ENCODE measurements around the gene GANAB.

The GANAB gene

GRCh38 chr11:62688491-62688890, 42.1 kb upstream of the GANAB start:
- H3K4me2 ChIP-seq (ENCODE audit: low read length), result no peak overlapping the region
- no peak overlapping the region for H3K9ac ChIP-seq (ENCODE audit: low read length)
- no peak overlapping the region for H3K14ac ChIP-seq (ENCODE audit: low read length)
- H4K8ac ChIP-seq (ENCODE audit: low read depth, low read length), result no peak overlapping the region
- H3K27ac ChIP-seq (ENCODE audit: low read depth, low read length), result no peak overlapping the region
- no peak overlapping the region for H2BK5ac ChIP-seq (ENCODE audit: low read depth, low read length, poor library complexity)
- H3K18ac ChIP-seq (ENCODE audit: low read length), result no peak overlapping the region
- H2BK12ac ChIP-seq (ENCODE audit: low read length), result no peak overlapping the region
- no peak overlapping the region for H3K4me3 ChIP-seq (ENCODE audit: low read depth, low read length)
- no peaks in the 10 kb centered on the region for H3K4me1 ChIP-seq (ENCODE audit: control insufficient read depth in 1 of 2, insufficient read depth in 2 of 2, low read length in 2 of 2)
- H4K12ac ChIP-seq (ENCODE audit: low read depth, low read length), result no peak overlapping the region
- no peaks in the 10 kb centered on the region for H3K79me2 ChIP-seq (ENCODE audit: control insufficient read depth, insufficient read depth, low read length, poor library complexity)
- no peaks in the 10 kb centered on the region for H3K27me3 ChIP-seq (ENCODE audit: insufficient read depth, low read length)
- H4K91ac ChIP-seq (ENCODE audit: low read depth, low read length), result no peak overlapping the region
- H2AK5ac ChIP-seq (ENCODE audit: low read length), result no peak overlapping the region
- no peak for DNase-seq
- H3K9me3 ChIP-seq (ENCODE audit: insufficient read depth, low read depth, low read length), result no peaks in the 10 kb centered on the region
- WGBS (ENCODE audit: extremely low coverage, insufficient coverage, insufficient read length), result no CpG with 5 or more reads among the region's 1 CpG
- no peak overlapping the region for H2AFZ ChIP-seq (ENCODE audit: insufficient read depth, low read length, poor library complexity)
- no peak overlapping the region for H3K4ac ChIP-seq (ENCODE audit: low read depth, low read length)
- peaks cover 34 to 36% of the 10 kb centered on the region in 2 experiments for H3K36me3 ChIP-seq (ENCODE audit: control insufficient read depth in 1 of 2, insufficient read depth in 2 of 2, low read length in 2 of 2)
- no peak overlapping the region for H3K23ac ChIP-seq (ENCODE audit: low read length)
- no peaks in the 10 kb centered on the region for H3K79me1 ChIP-seq (ENCODE audit: low read length)
- no peak overlapping the region for H2BK120ac ChIP-seq (ENCODE audit: insufficient read depth, low read length, poor library complexity)

- Histone ChIP-seq H3K79me1 (ENCODE audit: low read length) (no peaks in the 10 kb centered on the region), H3K4me3 (ENCODE audit: low read depth, low read length) (no peak overlapping the region), H3K9ac (ENCODE audit: low read length) (no peak overlapping the region), H3K4me1 (ENCODE audit: control insufficient read depth in 1 of 2, insufficient read depth in 2 of 2, low read length in 2 of 2) (no peaks in the 10 kb centered on the region), H3K27ac (ENCODE audit: low read depth, low read length) (no peak overlapping the region), H3K79me2 (ENCODE audit: control insufficient read depth, insufficient read depth, low read length, poor library complexity) (no peaks in the 10 kb centered on the region), H3K14ac (ENCODE audit: low read length) (no peak overlapping the region), H3K4ac (ENCODE audit: low read depth, low read length) (no peak overlapping the region), H3K18ac (ENCODE audit: low read length) (no peak overlapping the region), H3K36me3 (ENCODE audit: control insufficient read depth in 1 of 2, insufficient read depth in 2 of 2, low read length in 2 of 2) (peaks cover 29 to 30% of the 10 kb centered on the region in 2 experiments), H2AFZ (ENCODE audit: insufficient read depth, low read length, poor library complexity) (no peak overlapping the region), H4K12ac (ENCODE audit: low read depth, low read length) (no peak overlapping the region), H4K91ac (ENCODE audit: low read depth, low read length) (no peak overlapping the region), H3K9me3 (ENCODE audit: insufficient read depth, low read depth, low read length) (no peaks in the 10 kb centered on the region), H2BK12ac (ENCODE audit: low read length) (no peak overlapping the region), H2BK5ac (ENCODE audit: low read depth, low read length, poor library complexity) (no peak overlapping the region), H3K23ac (ENCODE audit: low read length) (no peak overlapping the region), H4K8ac (ENCODE audit: low read depth, low read length) (no peak overlapping the region), H3K27me3 (ENCODE audit: insufficient read depth, low read length) (no peaks in the 10 kb centered on the region), H3K4me2 (ENCODE audit: low read length) (no peak overlapping the region), H2AK5ac (ENCODE audit: low read length) (no peak overlapping the region), H2BK120ac (ENCODE audit: insufficient read depth, low read length, poor library complexity) (no peak overlapping the region)
- WGBS (ENCODE audit: extremely low coverage, insufficient coverage, insufficient read length), result 100% methylated on average over 1 of the region's 74 CpGs
- DNase-seq, result no peak
These were observed 41.3 kb upstream of the GANAB start for GRCh38 chr11:62687508-62688396.

GRCh38 chr11:62682518-62682917, 36.1 kb upstream of the GANAB start:
- H3K4me2 ChIP-seq (ENCODE audit: low read length), result no peak overlapping the region

GRCh38 chr11:62680825-62681240, 34.4 kb upstream of the GANAB start:
- WGBS (ENCODE audit: extremely low coverage, insufficient coverage, insufficient read length), result no CpG with 5 or more reads among the region's 4 CpGs
- H4K91ac ChIP-seq (ENCODE audit: low read depth, low read length), result no peak overlapping the region
- no peak overlapping the region for H3K9ac ChIP-seq (ENCODE audit: low read length)
- peaks cover 11 to 17% of the 10 kb centered on the region in 2 experiments for H3K36me3 ChIP-seq (ENCODE audit: control insufficient read depth in 1 of 2, insufficient read depth in 2 of 2, low read length in 2 of 2)
- no peak overlapping the region for H3K18ac ChIP-seq (ENCODE audit: low read length)
- peaks cover 3% of the 10 kb centered on the region for H3K9me3 ChIP-seq (ENCODE audit: insufficient read depth, low read depth, low read length)
- no peak overlapping the region for H4K8ac ChIP-seq (ENCODE audit: low read depth, low read length)
- H3K14ac ChIP-seq (ENCODE audit: low read length), result no peak overlapping the region
- H3K79me1 ChIP-seq (ENCODE audit: low read length), result peaks cover 5% of the 10 kb centered on the region
- no peak overlapping the region for H3K4me3 ChIP-seq (ENCODE audit: low read depth, low read length)
- peak overlapping the region; percentile 35 for H2AFZ ChIP-seq (ENCODE audit: insufficient read depth, low read length, poor library complexity)
- DNase-seq, result peak; percentile 38 to 69
- H2AK5ac ChIP-seq (ENCODE audit: low read length), result no peak overlapping the region
- H3K27me3 ChIP-seq (ENCODE audit: insufficient read depth, low read length), result no peaks in the 10 kb centered on the region
- no peak overlapping the region for H2BK12ac ChIP-seq (ENCODE audit: low read length)
- H4K12ac ChIP-seq (ENCODE audit: low read depth, low read length), result no peak overlapping the region
- no peak overlapping the region for H3K27ac ChIP-seq (ENCODE audit: low read depth, low read length)
- no peak overlapping the region for H3K4me2 ChIP-seq (ENCODE audit: low read length)
- no peak overlapping the region for H3K4ac ChIP-seq (ENCODE audit: low read depth, low read length)
- H2BK120ac ChIP-seq (ENCODE audit: insufficient read depth, low read length, poor library complexity), result no peak overlapping the region
- H2BK5ac ChIP-seq (ENCODE audit: low read depth, low read length, poor library complexity), result no peak overlapping the region
- peaks cover 6% of the 10 kb centered on the region for H3K79me2 ChIP-seq (ENCODE audit: control insufficient read depth, insufficient read depth, low read length, poor library complexity)
- no peak overlapping the region for H3K23ac ChIP-seq (ENCODE audit: low read length)
- peaks cover 0 to 6% of the 10 kb centered on the region in 2 experiments for H3K4me1 ChIP-seq (ENCODE audit: control insufficient read depth in 1 of 2, insufficient read depth in 2 of 2, low read length in 2 of 2)

More at GRCh38 chr11:62682518-62682917, 36.1 kb upstream of the GANAB start:
- Histone ChIP-seq H2AK5ac (ENCODE audit: low read length) (no peak overlapping the region), H3K27me3 (ENCODE audit: insufficient read depth, low read length) (no peaks in the 10 kb centered on the region), H3K14ac (ENCODE audit: low read length) (no peak overlapping the region), H3K9me3 (ENCODE audit: insufficient read depth, low read depth, low read length) (peaks cover 3% of the 10 kb centered on the region), H4K8ac (ENCODE audit: low read depth, low read length) (no peak overlapping the region), H4K91ac (ENCODE audit: low read depth, low read length) (no peak overlapping the region), H3K4me1 (ENCODE audit: control insufficient read depth in 1 of 2, insufficient read depth in 2 of 2, low read length in 2 of 2) (peaks cover 0 to 6% of the 10 kb centered on the region in 2 experiments), H3K23ac (ENCODE audit: low read length) (no peak overlapping the region), H3K9ac (ENCODE audit: low read length) (no peak overlapping the region), H3K4me3 (ENCODE audit: low read depth, low read length) (no peak overlapping the region), H3K79me2 (ENCODE audit: control insufficient read depth, insufficient read depth, low read length, poor library complexity) (peaks cover 6% of the 10 kb centered on the region), H2BK5ac (ENCODE audit: low read depth, low read length, poor library complexity) (no peak overlapping the region), H2BK12ac (ENCODE audit: low read length) (no peak overlapping the region), H2BK120ac (ENCODE audit: insufficient read depth, low read length, poor library complexity) (no peak overlapping the region), H4K12ac (ENCODE audit: low read depth, low read length) (no peak overlapping the region), H2AFZ (ENCODE audit: insufficient read depth, low read length, poor library complexity) (no peak overlapping the region), H3K4ac (ENCODE audit: low read depth, low read length) (no peak overlapping the region), H3K79me1 (ENCODE audit: low read length) (peaks cover 5% of the 10 kb centered on the region), H3K36me3 (ENCODE audit: control insufficient read depth in 1 of 2, insufficient read depth in 2 of 2, low read length in 2 of 2) (peaks cover 3% of the 10 kb centered on the region in 2 experiments), H3K18ac (ENCODE audit: low read length) (no peak overlapping the region), H3K27ac (ENCODE audit: low read depth, low read length) (no peak overlapping the region)
- WGBS (ENCODE audit: extremely low coverage, insufficient coverage, insufficient read length), result no CpG with 5 or more reads among the region's 7 CpGs
- DNase-seq, result no peak
